Activated CD8-positive, alpha-beta memory T cell treated with anti-CD3 and anti-CD28 coated beads for 36 hours (primary cell): ENCODE results near the gene IGF1R. TPM values are rescaled to one million over a fixed set of nuclear protein-coding genes. Genes with fewer than 3 reads are reported as not detected.

Source experiments
- CTCF ChIA-PET: fragments of 350-600 bp; sonication (Branson Sonifier 250); formaldehyde crosslinking; loops from one replicate; lab custom pipeline; 2021; ENCODE audit warnings: antibody characterized with exemption; lab: Charles Lee
- POLR2A ChIA-PET: fragments of 350-600 bp; sonication (Branson Sonifier 250); formaldehyde crosslinking; loops from one replicate; lab custom pipeline; 2021; ENCODE audit warnings: antibody characterized with exemption; lab: Charles Lee
- total RNA-seq, 2 experiments: library from RNA; stranded (reverse); gene quantifications; one replicate each; pipeline ENCODE4 v1.2.3, GENCODE V29; 2021

The IGF1R gene
- total RNA-seq, 2 experiments from 2014 or later = 10.5 to 11.3 TPM

- CTCF ChIA-PET = interaction anchor here (1.0 kb wide), 1 partner anchor 17 kb away, joined by 3 read pairs; no protein-coding TSS in a partner anchor
- POLR2A ChIA-PET = no interaction called here
Observed at GRCh38 chr15:98966091-98966787, 317.9 kb downstream of the IGF1R start.

- CTCF ChIA-PET = interaction anchor here (1.0 kb wide), 1 partner anchor 17 kb away, joined by 3 read pairs; no protein-coding TSS in a partner anchor
- POLR2A ChIA-PET = no interaction called here
Observed at GRCh38 chr15:98967096-98967495, 318.8 kb downstream of the IGF1R start.

GRCh38 chr15:98967916-98968315 lies 319.6 kb downstream of the IGF1R start:
- POLR2A ChIA-PET = no interaction called here
- CTCF ChIA-PET = no interaction called here

GRCh38 chr15:98968576-98968975 lies 320.2 kb downstream of the IGF1R start:
- ChIA-PET CTCF (no interaction called here), POLR2A (no interaction called here)

GRCh38 chr15:98969126-98969735 lies 320.9 kb downstream of the IGF1R start:
- POLR2A ChIA-PET = no interaction called here
- CTCF ChIA-PET = no interaction called here

GRCh38 chr15:98970799-98971198 lies 322.5 kb downstream of the IGF1R start:
- ChIA-PET CTCF (no interaction called here), POLR2A (no interaction called here)

GRCh38 chr15:98976500-98976899 lies 328.2 kb downstream of the IGF1R start:
- CTCF ChIA-PET = no interaction called here
- POLR2A ChIA-PET = no interaction called here

GRCh38 chr15:98977441-98977840 lies 329.1 kb downstream of the IGF1R start:
- ChIA-PET CTCF (no interaction called here), POLR2A (no interaction called here)

GRCh38 chr15:98978153-98978552 lies 329.8 kb downstream of the IGF1R start:
- ChIA-PET POLR2A (no interaction called here), CTCF (no interaction called here)

GRCh38 chr15:98980899-98981228 lies 332.5 kb downstream of the IGF1R start:
- CTCF ChIA-PET = no interaction called here
- POLR2A ChIA-PET = no interaction called here

- ChIA-PET POLR2A (no interaction called here), CTCF (no interaction called here)
Observed at GRCh38 chr15:98981851-98982722, 333.7 kb downstream of the IGF1R start.

GRCh38 chr15:98983334-98983733 lies 335.0 kb downstream of the IGF1R start:
- ChIA-PET CTCF (no interaction called here), POLR2A (no interaction called here)

- ChIA-PET CTCF (no interaction called here), POLR2A (no interaction called here)
Observed at GRCh38 chr15:98986281-98986680, 337.9 kb downstream of the IGF1R start.

- CTCF ChIA-PET = no interaction called here
- POLR2A ChIA-PET = no interaction called here
Observed at GRCh38 chr15:98994892-98995291, 346.6 kb downstream of the IGF1R start.

- CTCF ChIA-PET = no interaction called here
- POLR2A ChIA-PET = no interaction called here
Observed at GRCh38 chr15:98996169-98996568, 347.8 kb downstream of the IGF1R start.

- CTCF ChIA-PET = no interaction called here
- POLR2A ChIA-PET = no interaction called here
Observed at GRCh38 chr15:98996624-98997023, 348.3 kb downstream of the IGF1R start.

- ChIA-PET POLR2A (no interaction called here), CTCF (no interaction called here)
Observed at GRCh38 chr15:98997312-98997711, 349.0 kb downstream of the IGF1R start.

GRCh38 chr15:98997755-98998154 lies 349.4 kb downstream of the IGF1R start:
- POLR2A ChIA-PET = no interaction called here
- CTCF ChIA-PET = no interaction called here

GRCh38 chr15:98998279-98998678 lies 349.9 kb downstream of the IGF1R start:
- POLR2A ChIA-PET = no interaction called here

GRCh38 chr15:98999233-98999632 lies 350.9 kb downstream of the IGF1R start:
- ChIA-PET POLR2A (no interaction called here), CTCF (no interaction called here)

More at GRCh38 chr15:98998279-98998678, 349.9 kb downstream of the IGF1R start:
- CTCF ChIA-PET = no interaction called here
